ENCODE measurements around the gene TM7SF2. TPM values are rescaled to one million over a fixed set of nuclear protein-coding genes. Genes with fewer than 3 reads are reported as not detected.

TM7SF2 gene
- total and polyA plus RNA-seq, 2 of the 8 experiments (the other 6 are each of a cell fraction or from before 2014, with no cell fraction given): 40.1 to 96.0 TPM

DNA sequence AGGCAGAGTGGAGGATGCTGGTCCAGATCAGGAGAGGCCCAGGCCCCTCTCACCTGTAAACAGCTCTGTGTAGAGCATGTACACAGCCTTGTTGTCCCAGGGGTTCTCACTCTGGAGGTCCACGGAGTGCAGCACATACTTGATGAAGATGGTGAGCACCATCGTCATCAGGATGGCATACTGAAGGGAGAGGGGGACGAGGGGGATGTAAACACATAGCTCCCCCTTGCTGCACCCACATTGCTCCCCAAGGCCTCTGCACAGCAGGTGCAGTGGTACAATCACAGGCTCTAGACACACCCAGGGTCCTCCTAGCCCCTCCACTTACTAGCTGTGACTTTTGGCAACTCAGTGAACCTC lies 19.7 kb downstream of the TM7SF2 start:
- no peak overlapping the region for H3K4me2 ChIP-seq (ENCODE audit: insufficient read depth in 1 of 2, low read depth in 2 of 2, low read length in 2 of 2)
- no peak overlapping the region for H2AK5ac ChIP-seq (ENCODE audit: low read depth, low read length)
- no peak overlapping the region for H3K56ac ChIP-seq (replicated peaks; ENCODE audit: insufficient read length, low read depth, low read length)
- peaks cover 0 to 15% of the 10 kb centered on the region in 2 experiments; a peak in 1 of 4 replicates for H3K79me2 ChIP-seq (ENCODE audit: control insufficient read depth in 1 of 2, insufficient read depth in 2 of 2, low read length in 2 of 2)
- H2AFZ ChIP-seq (ENCODE audit: low read length): no peak overlapping the region
- H2BK15ac ChIP-seq (ENCODE audit: low read length): no peak overlapping the region
- H2BK5ac ChIP-seq (ENCODE audit: low read depth, low read length): no peak overlapping the region
- peaks cover 14% of the 10 kb centered on the region for H3K23me2 ChIP-seq (ENCODE audit: low read depth, low read length)
- no peak overlapping the region for H4K5ac ChIP-seq (ENCODE audit: insufficient read length, low read depth, low read length)
- 84% methylated on average over 3 of the region's 3 CpGs; no CpG with 5 or more reads in 1 of the 2 experiments for WGBS, 2 experiments (ENCODE audit: extremely low coverage in 1 of 2, insufficient coverage in 1 of 2, insufficient read length in 1 of 2, insufficient replicate concordance in 2 of 2, low coverage in 1 of 2, low lambda C conversion rate in 2 of 2, missing lambda C conversion rate in 1 of 2)
- TF ChIP-seq RFX5 (IDR thresholded peaks at IDR 0.05; ENCODE audit: borderline replicate concordance, low read depth, low read length) (no peak), HDAC2 (IDR thresholded peaks at IDR 0.05; ENCODE audit: borderline replicate concordance in 1 of 2, low read depth in 2 of 2, low read length in 2 of 2) (no peak), SIRT6 (IDR thresholded peaks at IDR 0.05; ENCODE audit: low read length) (no peak), YY1 (IDR thresholded peaks at IDR 0.05; ENCODE audit: low read depth, low read length) (no peak), CREB1 (IDR thresholded peaks at IDR 0.05) (no peak), KDM1A (IDR thresholded peaks at IDR 0.05; ENCODE audit: borderline replicate concordance, low read length) (no peak), RXRA (IDR thresholded peaks at IDR 0.05; ENCODE audit: insufficient read depth, low read depth, low read length) (no peak), ASH2L (IDR thresholded peaks at IDR 0.05; ENCODE audit: low read length) (no peak), HDAC6 (IDR thresholded peaks at IDR 0.05; ENCODE audit: low read depth, low read length) (no peak), ZNF274 (IDR thresholded peaks at IDR 0.05; ENCODE audit: borderline replicate concordance, extremely low read depth, low read length) (no peak), TBP (IDR thresholded peaks at IDR 0.05; ENCODE audit: low read depth, low read length) (no peak), BRCA1 (IDR thresholded peaks at IDR 0.05; ENCODE audit: low read depth, low read length) (no peak), SP4 (IDR thresholded peaks at IDR 0.05; ENCODE audit: low read length) (no peak)
- ChIA-PET POLR2A (ENCODE audit: partially characterized antibody) (interaction anchor here (1.0 to 15.8 kb wide), 3 partner anchors 13 to 38 kb away, joined by 3 to 305 read pairs (median 11); partner anchors contain the start of genes FAU, MRPL49, TM7SF2 and ZNHIT2), CTCF (ENCODE audit: partially characterized antibody) (interaction anchor here (0.8 to 9.5 kb wide), 7 partner anchors 9 to 284 kb away, joined by 3 to 71 read pairs (median 4); partner anchors contain the start of genes CAPN1, FAU, MRPL49 and TM7SF2)
- H2BK12ac ChIP-seq (ENCODE audit: low read depth, low read length): 0 out of 2 replicates have a peak overlapping the region, but pooled peaks have one; percentile 27
- peaks cover 0 to 13% (median 7%) of the 10 kb centered on the region in 4 experiments; a peak in 6 of 7 replicates for H3K4me1 ChIP-seq (replicated peaks in 1 of 4; ENCODE audit: control insufficient read depth in 3 of 4, insufficient read depth in 4 of 4, low read length in 3 of 4)
- no peak overlapping the region for H2BK120ac ChIP-seq (replicated peaks; ENCODE audit: low read depth, low read length)
- H4K8ac ChIP-seq (ENCODE audit: extremely low read depth, insufficient read depth, low read length): no peak overlapping the region
- no peak for DNase-seq (ENCODE audit: low read depth in 1 of 2, low spot score in 2 of 2)
- no peak overlapping the region for H3K4me3 ChIP-seq (ENCODE audit: extremely low read depth in 1 of 4, insufficient read depth in 2 of 4, low read depth in 3 of 4, low read length in 4 of 4)
- no peak overlapping the region for H3K27ac ChIP-seq (ENCODE audit: low read depth, low read length)
- no peak overlapping the region for H3K18ac ChIP-seq (ENCODE audit: extremely low read depth, low read length)
- H4K91ac ChIP-seq (replicated peaks; ENCODE audit: insufficient read length, low read length): no peak overlapping the region
- H4K20me1 ChIP-seq (replicated peaks in 1 of 2; ENCODE audit: control insufficient read depth in 1 of 2, insufficient read depth in 2 of 2, low read length in 2 of 2): peaks cover 0 to 16% of the 10 kb centered on the region in 2 experiments
- no peak overlapping the region for H3K23ac ChIP-seq (ENCODE audit: insufficient read length)
- no peak overlapping the region for H3K4ac ChIP-seq (replicated peaks; ENCODE audit: insufficient read length, low read depth, low read length)
- no peak overlapping the region for H3K14ac ChIP-seq (ENCODE audit: insufficient read length)
- no peak overlapping the region for H3K9ac ChIP-seq (replicated peaks in 1 of 4; ENCODE audit: extremely low read depth in 1 of 4, low read depth in 3 of 4, low read length in 3 of 4)
- H3K27me3 ChIP-seq (replicated peaks in 1 of 4; ENCODE audit: control insufficient read depth in 3 of 4, extremely low read depth in 1 of 4, insufficient read depth in 3 of 4, low read length in 3 of 4): no peaks in the 10 kb centered on the region
- no peaks in the 10 kb centered on the region for H3K9me3 ChIP-seq (ENCODE audit: insufficient read depth in 2 of 2, low read depth in 1 of 2, low read length in 1 of 2)
- FAIRE-seq: no peak
- H2BK20ac ChIP-seq (ENCODE audit: low read length): no peak overlapping the region
- peaks cover 16 to 48% (median 39%) of the 10 kb centered on the region in 4 experiments for H3K36me3 ChIP-seq (ENCODE audit: control insufficient read depth in 2 of 4, insufficient read depth in 4 of 4, low read length in 3 of 4)
- peaks cover 3% of the 10 kb centered on the region; the same call in 1 of the 2 replicates for H3K79me1 ChIP-seq (ENCODE audit: low read depth, low read length)
